Suprapubic skin (tissue), 3 donors: ENCODE data around the gene SERINC1.

Experiments used
- POLR2A ChIP-seq, 2 donors: fragments of 450-650 bp; IDR thresholded peaks; one replicate each; pipeline ENCODE4 v1.6.1; 2017; ENCODE audit warnings: antibody characterized with exemption in 2 of 2, mild to moderate bottlenecking in 2 of 2, moderate library complexity in 2 of 2
- TF ChIP-seq, protein P1 (sequence below), 2 donors: fragments of 200-600 bp in 1 of 2; fragments of 450-650 bp in 1 of 2; sonication (generic) in 1 of 2; IDR thresholded peaks; one replicate each; pipeline ENCODE4 v1.5.1; 2016 to 2019; ENCODE audit warnings: antibody characterized with exemption in 2 of 2, mild to moderate bottlenecking in 1 of 2, moderate library complexity in 1 of 2

- no peak for TF ChIP-seq POLR2A (IDR thresholded peaks at IDR 0.05)
- TF ChIP-seq, protein P1, sequence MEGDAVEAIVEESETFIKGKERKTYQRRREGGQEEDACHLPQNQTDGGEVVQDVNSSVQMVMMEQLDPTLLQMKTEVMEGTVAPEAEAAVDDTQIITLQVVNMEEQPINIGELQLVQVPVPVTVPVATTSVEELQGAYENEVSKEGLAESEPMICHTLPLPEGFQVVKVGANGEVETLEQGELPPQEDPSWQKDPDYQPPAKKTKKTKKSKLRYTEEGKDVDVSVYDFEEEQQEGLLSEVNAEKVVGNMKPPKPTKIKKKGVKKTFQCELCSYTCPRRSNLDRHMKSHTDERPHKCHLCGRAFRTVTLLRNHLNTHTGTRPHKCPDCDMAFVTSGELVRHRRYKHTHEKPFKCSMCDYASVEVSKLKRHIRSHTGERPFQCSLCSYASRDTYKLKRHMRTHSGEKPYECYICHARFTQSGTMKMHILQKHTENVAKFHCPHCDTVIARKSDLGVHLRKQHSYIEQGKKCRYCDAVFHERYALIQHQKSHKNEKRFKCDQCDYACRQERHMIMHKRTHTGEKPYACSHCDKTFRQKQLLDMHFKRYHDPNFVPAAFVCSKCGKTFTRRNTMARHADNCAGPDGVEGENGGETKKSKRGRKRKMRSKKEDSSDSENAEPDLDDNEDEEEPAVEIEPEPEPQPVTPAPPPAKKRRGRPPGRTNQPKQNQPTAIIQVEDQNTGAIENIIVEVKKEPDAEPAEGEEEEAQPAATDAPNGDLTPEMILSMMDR (IDR thresholded peaks at IDR 0.05): no peak
Measured at GRCh38 chr6:122438975-122439374, 32.6 kb downstream of the SERINC1 start.
